CD4-positive, alpha-beta T cell treated with Interleukin-15 for 1 hour (primary cell): ENCODE results near the gene GRB10.

Source experiments
- DNase-seq: peaks from one replicate; pipeline ENCODE4 v3.0.0-alpha.2; 2020

Gene GRB10

GRCh38 chr7:50713123-50713965, 69.4 kb downstream of the GRB10 start:
- no peak for DNase-seq

- DNase-seq = no peak
Observed at GRCh38 chr7:50712252-50713122, 70.2 kb downstream of the GRB10 start.

DNA sequence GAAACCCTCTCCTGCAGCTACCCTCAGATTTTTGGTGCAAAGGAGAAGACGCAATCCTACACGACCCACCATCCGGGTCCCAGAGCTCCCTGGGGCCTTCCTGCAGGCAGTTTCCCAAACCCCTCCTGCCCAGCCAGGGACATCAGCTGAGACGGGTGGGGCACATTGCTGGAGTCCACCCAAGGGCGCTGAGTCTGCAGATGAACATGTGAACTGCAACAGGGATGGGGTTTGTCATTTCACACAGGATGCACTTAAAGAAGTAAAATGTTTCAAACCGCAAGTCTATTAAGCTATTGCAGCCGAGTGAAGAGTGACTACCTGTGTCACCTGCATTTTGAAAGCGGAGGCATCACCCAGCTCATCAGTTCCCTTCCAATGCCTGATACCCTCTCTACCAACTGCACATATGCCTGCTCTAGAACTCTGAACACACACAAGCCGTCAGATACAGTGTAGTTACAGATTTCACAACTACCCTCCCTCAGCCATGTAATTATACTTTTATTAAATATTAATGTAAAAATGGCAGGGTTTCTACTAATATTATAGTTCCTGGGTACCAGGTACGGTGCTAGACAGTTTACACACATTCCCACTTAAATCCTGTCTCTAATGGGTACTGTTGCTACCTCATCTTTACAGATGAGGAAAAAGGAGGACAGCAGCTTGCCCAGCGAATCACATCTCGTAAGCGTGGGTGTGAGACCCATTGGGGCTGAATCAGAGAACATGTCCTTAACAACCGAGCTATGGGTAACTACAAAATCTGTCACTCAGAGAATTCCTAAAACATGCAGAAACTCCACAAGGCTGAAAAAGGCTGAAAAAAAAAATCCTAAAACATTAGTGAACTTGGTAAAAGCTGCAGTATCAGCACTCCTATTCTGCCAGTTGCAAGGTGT, 71.2 kb downstream of the GRB10 start:
- no peak for DNase-seq

DNA sequence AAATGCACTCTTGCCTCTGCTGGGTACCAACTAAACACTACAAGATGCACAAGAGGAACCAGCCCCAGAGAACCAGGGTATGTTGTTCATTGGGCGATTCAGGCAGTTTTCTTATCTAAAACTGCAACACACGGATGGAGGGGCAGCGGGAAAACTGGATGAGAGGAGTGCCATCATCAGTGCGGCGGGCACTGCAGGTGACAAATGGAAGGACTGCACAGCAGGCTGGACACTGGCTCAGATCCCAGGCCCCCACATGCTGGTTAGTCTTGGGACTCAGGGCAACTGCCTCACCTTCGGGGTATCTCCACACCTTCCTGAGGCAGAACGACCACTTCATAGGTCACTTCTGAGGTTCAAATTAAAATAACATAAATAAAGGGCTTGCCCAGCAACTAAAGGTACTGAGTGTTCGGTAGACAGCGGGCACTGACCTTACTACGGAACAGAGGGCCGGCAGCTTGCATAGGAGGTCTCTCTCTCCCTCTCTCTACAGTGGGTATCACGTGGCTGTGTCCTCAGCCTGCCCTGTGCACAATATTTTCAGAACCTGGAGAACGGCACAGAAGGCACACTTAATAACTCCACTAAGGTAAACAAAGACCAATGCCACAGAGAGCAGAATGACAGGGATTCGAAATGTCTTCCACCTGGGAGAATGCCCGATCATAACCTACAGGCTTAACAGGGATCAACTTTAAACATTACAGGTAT, 72.1 kb downstream of the GRB10 start:
- DNase-seq = no peak

DNA sequence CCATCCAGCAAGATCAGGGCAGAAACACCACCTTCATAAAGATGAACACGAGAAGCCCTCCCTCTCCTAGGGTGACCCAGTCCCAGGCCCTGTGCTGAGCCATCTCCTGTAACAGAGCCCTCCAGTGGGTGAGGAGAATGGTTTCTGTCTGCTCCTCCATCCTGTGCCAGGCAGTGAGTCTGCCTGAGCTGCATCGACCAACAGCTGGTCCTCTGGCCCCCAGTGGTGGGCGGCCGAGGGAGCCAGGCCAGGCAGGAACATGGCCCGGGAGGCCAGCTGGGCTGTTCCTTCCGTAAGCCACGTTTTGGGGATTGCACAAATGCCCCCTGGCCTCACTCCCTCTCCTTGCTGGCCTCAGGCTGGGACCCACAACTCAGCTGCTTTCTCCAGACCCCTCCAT, 73.5 kb downstream of the GRB10 start:
- DNase-seq = no peak

DNA sequence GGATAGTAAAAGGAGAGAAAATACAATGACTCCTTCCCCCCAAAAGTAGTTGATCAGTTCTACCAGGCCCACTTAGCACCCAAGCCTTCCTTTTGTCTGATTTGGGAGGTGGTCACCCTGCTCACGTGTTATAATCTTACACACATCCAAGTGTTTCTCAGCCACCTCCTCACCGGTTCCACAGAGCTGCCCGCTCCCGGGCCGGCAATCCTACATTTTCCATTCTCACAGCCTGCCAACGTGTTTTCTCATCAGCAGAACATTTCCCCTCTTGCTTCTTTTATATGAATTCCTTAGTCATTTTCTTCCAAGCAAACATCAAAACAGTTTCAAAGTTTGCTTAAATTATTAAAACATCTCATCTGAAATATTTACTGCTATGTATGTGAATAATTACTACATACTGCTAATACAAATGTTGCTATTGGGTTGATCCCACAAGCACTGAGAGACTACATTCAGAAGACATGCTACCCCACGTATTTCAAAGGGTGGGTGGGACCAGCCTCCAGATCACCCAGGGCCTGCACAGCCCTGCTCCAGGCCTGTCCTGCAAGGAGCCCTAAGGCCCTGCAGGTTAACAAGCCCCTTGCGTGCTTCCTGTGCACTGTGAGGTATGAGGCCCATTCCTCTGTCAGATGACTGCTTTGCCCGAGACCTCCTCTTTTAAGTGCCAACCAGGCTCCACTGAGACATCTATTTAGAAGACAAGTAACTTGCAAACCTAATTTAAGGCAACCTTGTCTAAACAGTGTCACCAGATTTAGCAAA, 75.3 kb downstream of the GRB10 start:
- no peak for DNase-seq

DNA sequence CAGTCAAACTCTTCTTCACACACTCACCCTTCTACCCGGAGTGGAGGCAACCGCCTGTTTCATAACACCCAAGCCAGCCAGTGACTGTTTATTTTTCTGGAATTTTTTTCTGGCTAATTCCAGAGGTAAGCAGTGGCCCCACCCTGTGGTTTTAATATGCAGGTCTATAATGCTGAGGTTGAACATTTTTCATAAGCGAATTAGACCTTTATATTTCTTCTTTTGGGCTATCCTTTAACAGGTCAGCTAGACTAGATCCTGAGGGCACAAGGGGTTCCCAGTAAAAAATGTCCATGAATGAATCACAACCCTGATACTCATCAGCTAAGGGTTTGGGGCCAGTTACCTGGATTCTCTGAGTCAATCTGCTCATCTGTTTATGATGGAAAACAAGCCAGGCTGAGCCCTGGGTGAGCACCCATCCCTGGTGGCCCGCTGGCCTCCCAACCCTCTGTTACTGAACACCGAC, 76.2 kb downstream of the GRB10 start:
- no peak for DNase-seq

DNA sequence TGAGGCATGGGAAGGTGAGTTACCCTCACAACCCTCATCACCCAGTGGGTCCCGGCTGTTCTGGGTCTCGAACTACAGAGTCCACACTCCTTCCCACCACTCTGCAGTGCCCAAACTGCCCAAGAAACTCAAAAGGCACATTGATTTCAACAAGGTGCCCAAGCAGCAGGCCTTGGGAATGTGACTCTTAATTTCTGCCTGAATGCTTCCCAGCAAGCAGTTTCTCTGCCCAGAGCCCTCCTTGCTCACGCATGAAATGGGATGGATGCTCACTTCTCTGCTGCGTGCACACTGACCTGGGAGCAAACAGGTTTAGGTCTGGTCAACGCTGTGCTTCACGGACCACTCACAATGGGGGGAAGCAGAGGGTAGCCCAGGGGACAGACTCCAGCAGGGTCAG, 77.9 kb downstream of the GRB10 start:
- no peak for DNase-seq

DNA sequence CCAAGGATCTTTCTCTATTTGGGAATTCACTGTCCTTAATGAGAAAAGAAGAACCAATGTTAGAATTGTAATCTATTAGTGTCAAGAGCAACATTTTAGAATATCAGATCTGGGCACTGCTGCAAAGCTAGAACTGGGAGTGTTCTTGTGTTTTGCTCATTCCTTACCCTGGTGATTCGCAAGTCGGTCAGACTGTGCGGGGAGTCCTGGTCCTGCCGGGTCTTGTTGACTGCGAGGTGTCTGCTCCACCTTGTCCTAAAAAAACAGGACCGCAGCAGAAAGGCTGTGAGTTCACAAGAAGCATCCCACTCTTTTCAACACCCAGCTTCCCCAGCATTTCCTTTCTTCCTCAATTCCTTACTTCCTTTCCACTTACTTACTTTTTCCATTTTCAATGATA, 79.0 kb downstream of the GRB10 start:
- DNase-seq = no peak

- DNase-seq = no peak
Observed at GRCh38 chr7:50699143-50699542, 83.6 kb downstream of the GRB10 start.

DNA sequence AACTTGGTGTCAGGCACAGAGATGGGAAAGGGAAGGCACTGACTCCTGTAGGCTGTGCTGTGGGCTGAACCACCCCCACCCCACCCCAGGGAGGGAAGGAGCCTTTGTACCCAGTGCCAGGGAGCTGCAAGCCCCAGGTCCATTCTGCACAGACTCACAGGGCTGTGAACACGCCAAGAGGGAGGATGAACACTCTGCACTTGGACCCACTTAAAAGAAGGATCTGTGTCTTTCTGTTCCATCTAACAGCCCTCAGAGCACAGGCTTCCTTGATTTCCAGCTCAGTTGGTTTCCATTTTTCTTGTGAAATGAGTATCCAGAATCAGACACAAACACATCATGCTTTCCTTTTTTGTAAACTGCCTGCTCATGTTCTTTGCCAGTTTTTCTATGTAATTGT, 84.9 kb downstream of the GRB10 start:
- DNase-seq = no peak

DNA sequence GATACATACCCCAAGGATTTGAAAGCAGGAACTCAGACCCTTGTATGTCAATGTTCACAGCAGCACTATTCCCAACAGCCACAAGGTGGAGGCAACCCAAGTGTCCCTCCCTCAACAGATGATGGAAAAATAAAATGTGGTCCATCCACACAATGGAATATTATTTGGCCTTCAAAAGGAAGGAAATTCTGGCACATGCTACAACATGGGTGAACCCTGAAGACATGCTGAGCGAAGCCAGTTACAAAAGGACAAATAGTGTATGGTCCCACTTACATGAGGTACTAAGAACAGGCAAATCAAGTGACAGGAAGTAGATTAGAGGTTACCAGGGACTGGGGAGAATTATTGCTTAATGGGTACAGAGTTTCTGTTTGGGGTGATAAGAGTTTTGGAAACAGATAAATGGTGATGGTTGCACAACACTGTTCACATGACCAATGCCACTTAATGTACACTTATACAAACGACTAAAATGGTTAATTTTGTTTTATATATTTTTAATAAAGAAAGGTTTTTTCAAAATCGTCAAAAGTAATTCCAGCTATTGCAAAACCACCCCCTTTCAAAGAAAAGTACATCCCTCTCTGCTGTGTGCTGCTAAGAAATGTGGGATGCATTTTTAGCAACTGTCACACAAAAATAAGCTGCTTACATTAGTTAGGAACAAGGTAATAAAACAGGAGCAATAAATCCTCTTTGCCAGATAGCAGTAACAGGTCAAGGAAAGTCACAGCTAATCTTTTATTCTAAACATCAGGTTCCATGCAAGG, 85.7 kb downstream of the GRB10 start:
- DNase-seq = no peak

DNA sequence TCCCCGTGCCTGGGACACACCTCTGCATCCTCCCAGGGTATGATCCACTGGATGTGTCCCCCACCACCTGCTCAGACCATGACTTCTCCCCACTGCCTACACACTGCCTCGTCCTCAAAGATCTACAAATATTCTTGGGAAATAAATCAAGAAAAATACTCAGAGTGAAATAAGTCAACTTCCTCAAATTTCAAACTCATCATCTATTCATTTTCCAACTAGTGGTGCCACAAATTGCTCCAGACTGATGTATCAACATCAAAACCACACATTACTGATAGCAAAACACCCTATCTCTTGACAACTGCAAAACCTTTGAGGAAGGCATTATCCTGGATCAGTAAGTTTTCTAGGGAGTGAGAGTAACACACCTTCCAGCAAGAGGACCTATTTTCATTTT, 87.7 kb downstream of the GRB10 start:
- no peak for DNase-seq

DNA sequence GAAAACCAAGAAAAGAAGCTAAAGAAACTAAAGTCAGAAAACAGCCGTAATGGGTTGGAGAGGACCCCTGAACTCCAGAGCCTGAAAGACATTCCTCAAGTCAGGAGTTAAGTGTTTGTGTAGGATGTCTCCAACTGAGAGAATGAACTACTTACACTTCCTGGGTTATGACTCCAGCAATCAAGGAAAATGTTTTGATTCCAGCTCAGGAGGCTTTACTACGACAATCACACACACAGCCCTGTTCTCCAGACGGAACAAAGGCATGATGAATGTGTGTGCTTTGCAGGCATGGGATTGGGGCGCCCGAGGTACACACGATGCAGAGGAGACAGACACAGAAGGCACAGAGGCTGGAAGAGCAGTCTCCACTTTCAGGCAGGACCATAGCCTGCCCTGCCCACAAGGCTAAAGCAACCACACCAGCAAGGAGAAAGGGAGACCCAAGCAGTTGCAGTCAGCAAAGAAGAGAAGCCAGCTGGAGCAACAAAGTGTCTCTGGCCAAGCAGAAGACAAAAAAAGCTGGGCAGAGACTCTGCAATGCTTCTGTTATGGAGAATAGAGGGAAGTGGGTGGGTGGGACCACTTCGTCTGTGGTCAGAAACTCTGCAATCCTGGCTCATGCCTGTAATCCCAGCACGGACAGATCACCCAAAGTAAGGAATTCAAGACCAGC, 89.1 kb downstream of the GRB10 start:
- no peak for DNase-seq

DNA sequence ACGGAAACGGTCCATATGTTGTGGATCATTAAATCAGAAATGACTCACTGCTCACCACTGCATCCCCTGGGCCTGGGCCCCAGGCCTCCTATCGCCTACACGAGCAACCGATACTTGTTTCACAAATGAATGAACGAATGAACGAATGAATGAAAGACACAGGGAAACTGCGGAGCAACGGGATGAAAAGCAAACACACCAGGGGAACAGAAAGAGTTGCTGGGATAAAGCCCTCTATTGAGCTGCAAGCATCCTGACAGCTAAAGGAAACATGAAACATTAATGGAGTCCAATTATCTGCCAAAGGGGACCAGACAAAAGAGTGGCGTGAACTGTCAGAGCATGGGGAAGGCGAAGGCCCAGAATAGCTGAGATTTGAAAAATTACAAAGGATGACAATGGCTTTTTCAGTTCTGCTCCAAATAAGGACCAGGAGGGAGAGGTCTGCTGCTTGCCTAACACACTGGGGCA, 92.1 kb downstream of the GRB10 start:
- DNase-seq = no peak

DNA sequence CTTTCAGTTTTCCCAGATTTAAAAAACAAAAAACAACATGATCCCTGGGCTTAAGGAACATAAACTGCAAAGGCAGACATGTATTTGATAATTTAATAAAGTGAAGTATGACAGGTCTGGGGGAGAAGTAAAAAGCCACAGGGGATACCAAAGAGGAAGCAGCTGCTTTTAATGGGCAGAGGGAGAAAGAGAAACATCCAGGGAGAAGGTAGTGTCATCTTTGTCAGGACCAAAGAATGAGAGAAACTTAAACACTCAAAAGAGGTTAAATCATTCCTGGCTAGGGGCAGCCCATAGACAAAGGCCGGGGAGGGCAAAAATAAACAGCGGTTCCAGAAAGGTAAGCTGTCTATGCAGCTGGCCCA, 94.5 kb downstream of the GRB10 start:
- DNase-seq = no peak

- no peak for DNase-seq
Observed at GRCh38 chr7:50687575-50688225, 95.0 kb downstream of the GRB10 start.

- DNase-seq = no peak
Observed at GRCh38 chr7:50687096-50687495, 95.6 kb downstream of the GRB10 start.
